ENCODE results near the gene SARM1.
"Not testable (repeated sequence)": the region's sequence is repeated elsewhere in the genome, so short reads cannot be mapped to it uniquely, and the experiment has no call there.

SARM1 gene

DNA sequence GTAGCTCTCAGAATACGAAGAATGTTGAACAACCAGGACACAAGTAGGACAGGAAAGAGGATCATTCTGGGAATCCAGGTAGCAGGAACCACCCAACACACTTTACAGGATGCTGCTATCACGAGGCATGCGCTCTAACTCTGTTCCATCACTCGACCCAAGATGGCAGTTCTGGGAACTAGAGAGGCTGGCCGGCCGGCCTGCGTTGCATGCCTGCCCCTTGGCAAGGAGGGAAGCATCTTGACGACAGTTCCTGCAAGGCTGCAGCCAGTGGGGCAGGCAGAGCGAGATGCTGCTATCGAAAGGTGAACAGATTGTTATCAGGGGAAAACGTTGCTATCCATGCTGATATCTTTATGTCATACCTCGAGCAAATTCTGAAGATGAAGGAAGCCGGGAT, 53.7 kb downstream of the SARM1 start:
- no peak for DNase-seq (ENCODE audit: low read depth)

DNA sequence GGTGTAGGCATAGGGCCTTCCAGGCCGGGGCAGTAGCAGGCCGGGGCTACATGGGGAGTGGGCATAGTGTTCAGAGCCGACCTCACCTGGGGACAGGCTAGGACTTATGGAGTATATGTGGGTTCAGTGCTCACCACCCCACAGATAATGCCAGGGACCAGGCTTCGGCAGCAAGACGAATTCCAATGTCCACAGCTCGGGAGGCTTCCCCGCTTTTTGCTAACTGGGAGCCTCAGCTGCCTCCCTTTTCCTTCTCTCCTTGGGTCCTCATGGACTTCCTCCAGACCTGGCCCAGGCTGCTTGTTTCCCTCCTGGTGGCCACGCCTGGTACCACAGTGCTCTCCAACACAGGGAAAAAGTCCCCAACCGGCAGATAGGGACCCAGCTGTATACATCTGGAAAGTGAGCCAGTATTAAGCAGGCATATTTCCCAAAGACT, 54.6 kb downstream of the SARM1 start:
- peak; percentile 45 for DNase-seq (ENCODE audit: low read depth)

DNA sequence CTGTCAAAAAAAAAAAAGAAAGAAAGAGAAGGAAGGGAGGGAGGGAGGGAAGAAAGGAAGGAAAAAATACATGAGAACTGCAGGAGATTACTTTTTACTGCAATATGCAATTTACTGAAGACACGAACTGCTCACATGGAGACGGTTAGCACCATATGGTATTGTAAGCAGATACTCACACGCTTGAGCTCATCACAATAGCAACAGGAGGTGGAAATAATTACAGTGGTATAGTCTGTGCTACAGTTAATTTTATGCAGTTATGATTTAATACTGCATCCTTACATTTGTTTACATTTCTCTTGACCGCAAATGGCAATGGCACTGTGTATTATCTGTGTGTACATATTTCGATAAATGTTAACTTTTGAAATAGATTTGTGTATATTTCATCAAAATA, 55.9 kb downstream of the SARM1 start:
- DNase-seq (ENCODE audit: low read depth) = no peak

DNA sequence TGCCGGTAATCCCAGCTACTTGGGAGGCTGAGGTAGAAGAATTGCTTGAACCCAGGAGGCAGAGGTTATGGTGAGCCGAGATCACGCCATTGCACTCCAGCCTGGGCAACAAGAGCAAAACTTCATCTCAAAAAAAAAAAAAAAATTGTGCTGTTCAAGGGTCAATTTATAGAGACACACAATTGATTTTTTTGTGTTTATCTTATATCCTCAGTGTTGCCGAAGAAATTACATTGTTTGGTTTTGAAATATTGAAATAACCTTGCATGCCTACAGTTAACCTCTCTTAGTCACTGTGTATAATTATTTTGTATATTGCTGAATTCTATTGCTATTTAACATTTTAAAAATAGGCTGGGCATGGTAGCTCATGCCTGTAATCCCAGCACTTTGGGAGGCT, 56.5 kb downstream of the SARM1 start:
- DNase-seq (ENCODE audit: low read depth) = not testable (repeated sequence)

DNA sequence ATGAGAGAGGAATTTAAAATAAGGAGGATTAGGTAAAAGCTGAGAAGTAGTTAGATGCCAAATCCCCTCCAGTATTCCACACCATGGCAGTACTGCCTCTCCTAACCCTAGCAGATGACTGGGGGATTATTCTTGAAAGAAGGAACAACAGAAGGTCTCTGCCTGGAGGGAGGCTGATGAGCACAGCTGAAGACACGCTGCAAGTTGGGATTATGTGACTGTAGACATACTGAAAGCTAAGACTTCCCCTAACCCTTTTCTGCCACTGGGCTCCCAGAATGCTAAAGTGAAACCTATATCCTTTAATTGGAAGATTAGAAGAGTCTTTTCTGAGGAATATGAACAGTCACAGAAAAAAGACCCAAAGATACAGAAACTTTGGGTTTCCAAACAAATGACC, 62.2 kb downstream of the SARM1 start:
- DNase-seq (ENCODE audit: low read depth) = no peak

DNA sequence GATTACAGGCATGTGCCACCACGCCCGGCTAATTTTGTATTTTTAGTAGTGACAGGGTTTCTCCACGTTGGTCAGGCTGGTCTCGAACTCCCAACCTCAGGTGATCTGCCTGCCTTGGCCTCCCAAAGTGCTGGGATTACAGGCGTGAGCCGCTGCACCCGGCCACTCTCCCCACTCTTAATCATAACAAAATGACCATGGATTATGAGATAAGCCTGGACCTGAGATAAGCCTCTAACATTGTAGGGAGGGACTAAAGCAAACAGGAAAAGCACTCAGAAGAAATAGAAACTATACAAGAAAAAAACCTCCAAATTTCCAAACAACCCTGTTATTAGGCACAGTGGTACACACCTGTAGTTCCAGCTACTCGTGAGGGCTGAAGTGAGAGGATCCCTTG, 62.8 kb downstream of the SARM1 start:
- DNase-seq (ENCODE audit: low read depth) = not testable (repeated sequence)

DNA sequence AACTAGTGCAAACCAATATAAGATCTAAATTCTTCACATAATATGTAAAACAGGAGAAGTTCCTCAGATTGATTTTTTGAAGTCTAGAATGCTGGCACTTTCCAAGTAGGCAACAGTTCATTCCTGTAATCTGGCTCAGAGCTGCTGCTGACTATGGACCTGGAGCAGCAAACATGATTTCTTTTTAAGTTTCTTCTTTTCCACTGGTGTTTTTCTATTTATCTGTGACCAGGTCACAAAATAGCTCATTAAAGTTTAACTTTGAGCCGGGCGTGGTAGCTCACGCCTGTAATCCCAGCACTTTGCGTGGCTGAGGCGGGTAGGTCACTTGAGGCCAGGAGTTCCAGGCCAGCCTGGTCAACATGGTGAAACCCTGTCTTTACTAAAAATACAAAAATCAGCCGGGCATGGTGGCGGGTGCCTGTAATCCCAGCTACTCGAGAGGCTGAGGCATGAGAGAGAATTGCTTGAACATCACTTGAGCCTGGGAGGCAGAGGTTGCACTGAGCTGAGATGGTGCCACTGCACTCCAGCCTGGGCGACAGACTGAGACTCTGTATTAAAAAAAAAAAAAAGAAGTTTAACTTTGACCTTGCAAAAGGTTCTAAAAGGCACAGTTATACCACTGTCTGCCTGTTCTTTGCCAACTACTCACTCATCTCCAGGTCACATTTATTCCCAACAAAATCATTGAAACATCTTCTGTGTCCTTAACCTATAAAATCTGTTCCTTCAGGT, 72.6 kb downstream of the SARM1 start:
- no peak for DNase-seq (ENCODE audit: low read depth)

DNA sequence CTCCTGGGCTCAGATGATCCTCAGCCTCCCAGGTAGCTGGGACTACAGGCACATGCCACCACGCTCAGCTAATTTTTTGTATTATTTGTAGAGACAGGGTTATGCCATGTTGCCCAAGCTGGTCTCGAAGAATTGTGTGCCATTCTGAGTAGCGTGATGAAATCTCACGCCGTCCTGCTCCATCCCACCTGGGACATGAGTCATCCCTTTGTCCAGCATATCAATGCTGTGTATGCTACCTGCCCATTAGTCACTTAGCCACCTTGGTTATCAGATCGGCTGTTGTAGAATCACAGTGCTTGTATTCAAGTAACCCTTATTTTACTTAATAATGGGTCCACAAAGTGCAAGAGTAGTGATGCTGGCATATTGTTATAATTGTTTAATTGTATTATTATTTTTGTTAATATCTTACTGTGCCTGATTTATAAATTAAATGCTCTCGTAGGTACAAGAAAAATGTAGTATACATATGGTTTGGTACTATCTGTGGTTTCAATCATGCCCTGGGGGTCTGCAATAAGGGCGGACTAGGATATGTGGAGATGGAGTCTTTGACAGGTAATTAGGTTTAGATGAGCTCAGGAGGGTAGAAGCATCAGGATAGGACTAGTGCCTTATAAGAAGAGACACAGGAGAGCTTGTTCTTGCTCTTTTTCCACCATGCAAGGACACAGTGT, 75.4 kb downstream of the SARM1 start:
- no peak for DNase-seq (ENCODE audit: low read depth)

DNA sequence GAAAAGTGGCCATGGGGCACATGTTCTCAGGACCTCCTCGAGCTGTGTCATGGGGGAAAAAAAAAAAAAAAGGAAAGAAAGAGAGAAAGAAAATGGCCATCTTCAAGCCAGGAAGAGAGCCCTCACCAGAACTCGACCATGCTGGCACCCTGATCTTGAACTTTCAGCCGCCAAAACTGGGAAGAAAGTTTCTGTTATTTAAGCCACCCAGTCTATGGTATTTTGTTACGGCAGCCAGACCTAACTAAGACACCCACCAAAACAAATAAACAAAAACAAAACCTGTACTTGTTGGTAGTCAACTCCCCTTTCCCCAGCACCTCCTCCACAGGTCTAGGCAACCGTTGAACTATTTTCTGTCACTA, 75.9 kb downstream of the SARM1 start:
- no peak for DNase-seq (ENCODE audit: low read depth)

DNA sequence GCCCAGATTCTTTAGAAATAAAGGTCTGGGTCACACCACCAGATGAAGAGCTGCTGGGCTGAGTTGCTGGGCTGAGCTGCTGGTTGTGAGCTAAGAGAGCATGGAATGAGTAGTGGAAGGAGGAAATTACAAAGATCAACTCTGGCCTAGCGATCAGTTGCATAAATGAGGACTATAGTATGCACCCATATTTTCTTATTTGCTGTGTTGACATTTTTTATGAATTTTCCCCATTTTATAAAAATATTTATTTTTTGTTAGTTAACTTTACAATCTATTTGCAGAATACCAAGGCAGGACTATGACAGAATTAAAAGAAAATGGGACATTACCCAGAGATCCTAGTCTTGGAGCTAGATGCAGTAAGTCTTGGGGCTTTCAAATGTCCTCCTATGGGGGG, 78.4 kb downstream of the SARM1 start:
- no peak for DNase-seq (ENCODE audit: low read depth)
